ENCODE data around the gene GABPB2.
"Not testable (repeated sequence)": the region's sequence is repeated elsewhere in the genome, so short reads cannot be mapped to it uniquely, and the experiment has no call there.

The GABPB2 gene

DNA sequence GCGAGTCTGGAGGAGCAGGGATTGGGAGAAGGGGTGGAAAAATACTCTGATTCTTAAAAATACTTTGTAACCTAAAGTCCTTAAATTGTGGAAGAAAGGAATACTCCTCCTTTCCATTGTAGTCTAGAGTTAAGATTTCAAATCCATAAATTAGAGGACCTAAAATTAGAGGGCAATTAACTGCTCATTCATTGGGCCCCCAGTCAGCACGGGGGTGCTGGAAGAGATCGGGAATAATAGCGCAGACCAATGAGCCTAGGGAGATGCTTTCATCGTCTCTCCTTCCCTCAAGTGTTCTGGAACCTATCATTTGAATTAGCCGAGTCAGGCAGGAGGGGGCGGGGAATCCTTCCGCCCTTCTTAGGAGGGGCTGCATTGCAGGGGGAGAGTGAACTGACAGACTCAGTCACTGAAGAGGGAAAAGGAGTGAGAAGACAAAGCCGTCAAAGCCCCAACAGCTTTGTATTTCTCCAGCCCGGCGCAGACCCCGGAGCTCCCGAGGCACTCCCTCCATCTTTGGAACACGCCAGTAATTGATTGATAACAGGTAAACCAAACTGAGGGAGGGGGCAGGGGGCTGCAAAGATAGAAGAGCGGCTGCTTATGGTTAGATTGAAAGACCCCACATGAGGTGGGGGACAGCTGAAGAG is 10.4 kb upstream of the GABPB2 start, which contains the start of gene MLLT11:
Gene MLLT11, plus strand, starts transcription at position 391 of the 650 bp plus-strand sequence. CDS start 6,828 bp downstream, outside the sequence.
- DNase-seq (ENCODE audit: low read depth in 2 of 3, low spot score in 1 of 3) = no peak

- DNase-seq (ENCODE audit: low read depth in 2 of 3, low spot score in 1 of 3) = no peak
Observed at GRCh38 chr1:151060657-151061421, 9.7 kb upstream of the GABPB2 start.

DNA sequence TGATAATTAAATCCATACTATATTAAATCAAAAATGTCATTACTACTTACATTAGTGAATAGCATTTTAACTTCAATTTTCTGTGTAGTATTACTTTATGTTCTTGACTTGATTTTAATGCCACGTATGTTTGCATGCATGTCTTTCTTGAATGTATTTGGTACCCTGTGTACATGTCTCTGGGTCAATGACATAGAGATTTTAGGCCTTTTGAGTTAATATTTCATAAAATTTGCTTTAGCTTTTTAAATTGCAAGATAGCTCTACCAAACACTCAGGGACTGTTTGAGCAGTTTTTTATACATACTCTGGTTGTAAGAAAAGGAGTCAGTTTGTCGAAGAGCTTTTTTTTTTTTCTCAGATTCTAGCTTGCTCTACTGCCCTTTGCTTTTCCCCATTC is 8.9 kb upstream of the GABPB2 start:
- no peak for DNase-seq (ENCODE audit: low read depth in 2 of 3, low spot score in 1 of 3)

DNA sequence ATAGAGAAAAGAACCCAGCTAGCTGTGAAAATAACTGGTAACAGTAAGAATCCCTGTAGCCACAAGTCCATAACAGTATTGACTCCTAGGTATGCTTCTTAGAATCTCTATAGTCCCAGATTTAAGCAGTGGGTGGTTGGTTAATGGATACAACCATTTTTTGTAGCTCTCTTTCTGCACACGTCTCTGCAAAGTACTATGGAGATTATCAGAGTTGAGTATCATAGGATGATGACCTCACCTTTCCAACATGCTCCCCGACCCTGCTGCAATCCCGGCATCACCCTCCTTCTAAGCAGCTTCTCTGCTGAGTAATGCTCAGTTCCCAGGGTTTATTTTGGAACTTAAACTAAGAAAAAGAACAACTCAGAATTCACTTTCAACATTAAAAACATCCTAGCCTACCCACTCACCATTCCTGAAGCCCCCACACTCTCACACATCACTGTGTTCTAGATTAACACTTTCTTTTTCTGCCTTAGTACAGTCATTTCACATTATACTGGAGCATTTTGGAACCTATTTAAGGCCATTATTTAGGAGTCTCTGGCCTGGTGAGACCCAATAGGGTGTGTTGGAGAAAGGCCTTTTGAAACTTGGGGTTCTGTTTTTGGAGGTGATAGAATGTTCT is 7.7 kb upstream of the GABPB2 start:
- no peak for DNase-seq (ENCODE audit: low read depth in 2 of 3, low spot score in 1 of 3)

DNA sequence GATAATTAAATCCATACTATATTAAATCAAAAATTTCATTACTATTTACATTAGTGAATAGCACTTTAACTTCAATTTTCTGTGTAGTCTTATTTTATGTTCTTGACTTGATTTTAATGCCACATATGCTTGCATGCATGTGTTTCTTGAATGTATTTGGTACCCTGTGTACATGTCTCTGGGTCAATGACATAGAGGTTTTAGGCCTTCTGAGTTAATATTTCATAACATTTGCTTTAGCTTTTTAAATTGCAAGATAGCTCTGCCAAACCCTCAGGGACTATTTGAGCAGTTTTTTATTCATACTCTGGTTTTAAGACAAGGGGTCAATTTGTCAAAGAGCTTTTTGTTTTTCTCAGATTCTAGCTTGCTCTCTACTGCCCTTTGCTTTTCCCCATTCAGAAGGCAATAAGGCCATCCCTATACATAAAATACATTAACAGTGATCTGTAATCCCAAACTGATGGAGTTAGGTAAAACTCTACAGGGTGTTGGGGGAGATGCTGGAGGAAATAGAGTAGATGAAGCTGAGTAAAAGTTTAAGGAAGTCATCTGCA is 5.4 kb upstream of the GABPB2 start:
- no peak for DNase-seq (ENCODE audit: low read depth in 2 of 3, low spot score in 1 of 3)

- DNase-seq (ENCODE audit: low read depth in 2 of 3, low spot score in 1 of 3) = no peak
Observed at GRCh38 chr1:151067185-151067584, 3.4 kb upstream of the GABPB2 start.

DNA sequence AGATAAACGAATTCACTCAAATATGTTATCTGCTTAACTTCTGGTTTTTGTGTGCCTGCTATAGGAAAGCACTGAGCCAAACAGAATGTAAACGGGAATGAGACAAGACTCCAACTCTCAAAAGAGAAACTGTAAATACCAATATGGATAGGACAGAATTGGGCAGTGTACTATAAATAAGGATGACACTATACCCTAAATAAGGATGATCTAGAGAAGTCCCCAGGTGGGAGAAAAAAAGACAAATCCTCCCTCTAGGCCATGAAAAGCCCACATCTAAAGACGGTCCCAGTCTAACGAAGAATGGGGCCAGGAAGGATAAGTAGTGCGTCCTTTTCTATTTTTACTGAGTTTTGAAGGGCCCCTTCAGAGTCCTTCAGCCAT is 1.5 kb upstream of the GABPB2 start:
- DNase-seq (ENCODE audit: low read depth in 2 of 3, low spot score in 1 of 3) = no peak

DNA sequence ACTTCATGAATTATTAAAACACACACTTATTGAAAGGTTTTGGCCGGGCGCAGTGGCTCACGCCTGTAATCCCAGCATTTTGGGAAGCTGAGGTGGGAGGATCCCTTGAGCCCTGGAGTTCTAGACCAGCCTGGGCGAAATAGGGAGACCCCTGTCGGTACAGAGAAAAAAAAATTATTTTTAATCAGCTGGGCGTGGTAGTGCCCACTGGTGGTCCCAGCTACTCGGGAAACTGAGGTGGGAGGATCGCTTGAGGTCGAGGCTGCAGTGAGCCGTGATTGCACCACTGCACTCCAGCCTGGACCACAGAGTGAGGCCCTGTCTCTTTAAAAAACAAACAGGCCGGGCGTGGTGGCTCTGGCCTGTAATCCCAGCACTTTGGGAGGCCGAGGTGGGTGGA is 1.7 kb downstream of the GABPB2 start:
- no peak for DNase-seq (ENCODE audit: low read depth in 2 of 3, low spot score in 1 of 3)

- DNase-seq (ENCODE audit: low read depth in 2 of 3, low spot score in 1 of 3) = no peak
Observed at GRCh38 chr1:151085953-151086559, 15.5 kb downstream of the GABPB2 start.

- not testable (repeated sequence) for DNase-seq (ENCODE audit: low read depth in 2 of 3, low spot score in 1 of 3)
Observed at GRCh38 chr1:151097426-151097825, 26.9 kb downstream of the GABPB2 start.

DNA sequence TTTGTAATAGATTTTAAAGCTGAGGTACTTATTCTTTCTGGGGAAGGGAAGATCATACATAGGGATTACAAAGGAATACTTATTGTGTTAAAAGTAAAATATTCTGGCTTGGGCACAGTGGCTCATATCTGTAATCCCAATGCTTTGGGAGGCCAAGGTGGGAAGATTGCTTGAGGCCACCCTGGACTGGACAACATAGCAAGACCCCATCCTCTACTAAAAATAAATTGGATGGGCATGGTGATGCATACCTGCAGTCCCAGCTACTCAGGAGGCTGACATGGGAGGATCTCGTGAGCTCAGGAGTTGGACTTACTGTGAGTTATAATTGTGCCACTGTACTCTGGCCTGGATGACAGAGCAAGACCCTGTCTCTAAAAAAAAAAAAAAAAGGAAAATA is 27.6 kb downstream of the GABPB2 start:
- no peak for DNase-seq (ENCODE audit: low read depth in 2 of 3, low spot score in 1 of 3)

DNA sequence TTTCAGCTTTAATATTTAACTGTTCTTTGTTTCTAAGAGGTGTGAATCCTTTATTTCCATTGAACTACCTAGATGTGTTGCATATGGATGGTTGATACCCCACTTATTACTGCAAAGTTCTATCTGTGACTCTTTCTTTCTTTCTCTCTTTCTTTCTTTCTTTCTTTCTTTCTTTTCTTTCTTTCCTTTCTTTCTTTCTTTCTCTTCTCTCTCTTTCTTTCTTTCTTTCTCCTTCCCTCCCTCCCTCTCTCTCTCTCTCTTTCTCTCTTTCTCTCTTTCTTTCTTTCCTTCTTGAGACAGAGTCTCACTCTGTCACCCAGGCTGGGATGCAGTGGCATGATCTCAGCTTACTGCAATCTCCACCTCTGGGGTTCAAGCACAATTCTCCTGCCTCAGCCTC is 34.1 kb downstream of the GABPB2 start:
- DNase-seq (ENCODE audit: low read depth in 2 of 3, low spot score in 1 of 3) = no peak

DNA sequence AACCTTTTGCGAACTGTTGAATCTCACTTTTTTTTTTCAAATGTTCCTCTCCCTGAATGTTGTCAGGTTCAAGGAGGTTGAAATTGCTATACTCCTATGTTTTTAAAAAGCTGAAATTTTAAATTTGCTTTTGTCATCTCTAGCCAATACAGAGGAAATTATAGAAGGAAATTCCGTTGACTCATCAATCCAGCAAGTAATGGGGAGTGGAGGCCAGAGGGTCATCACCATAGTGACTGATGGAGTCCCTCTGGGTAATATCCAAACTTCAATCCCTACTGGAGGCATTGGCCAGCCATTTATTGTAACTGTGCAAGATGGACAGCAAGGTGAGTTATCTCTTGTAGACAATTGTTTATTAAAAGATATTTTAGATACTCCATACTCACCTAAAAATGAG is 36.3 kb downstream of the GABPB2 start:
- DNase-seq (ENCODE audit: low read depth in 2 of 3, low spot score in 1 of 3) = no peak

DNA sequence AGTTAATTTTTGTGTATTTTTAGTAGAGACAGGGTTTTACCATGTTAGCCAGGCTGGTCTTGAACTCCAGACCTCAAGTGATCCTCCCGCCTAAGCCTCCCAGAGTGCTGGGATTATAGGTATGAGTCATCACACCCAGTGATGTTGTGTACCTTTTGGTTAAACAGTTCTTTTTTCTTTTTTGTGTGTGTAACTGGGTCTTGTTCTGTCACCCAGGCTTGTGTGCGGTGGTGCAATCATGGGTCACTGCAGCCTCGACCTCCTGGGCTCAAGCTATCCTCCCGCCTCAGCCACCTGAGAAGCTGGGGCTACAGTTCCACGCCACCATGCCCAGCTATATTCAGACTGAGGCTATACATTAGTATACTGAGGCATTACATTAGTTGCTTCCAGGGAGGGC is 37.8 kb downstream of the GABPB2 start:
- DNase-seq (ENCODE audit: low read depth in 2 of 3, low spot score in 1 of 3) = no peak

- DNase-seq (ENCODE audit: low read depth in 2 of 3, low spot score in 1 of 3) = no peak
Observed at GRCh38 chr1:151113877-151114276, 43.3 kb downstream of the GABPB2 start.

DNA sequence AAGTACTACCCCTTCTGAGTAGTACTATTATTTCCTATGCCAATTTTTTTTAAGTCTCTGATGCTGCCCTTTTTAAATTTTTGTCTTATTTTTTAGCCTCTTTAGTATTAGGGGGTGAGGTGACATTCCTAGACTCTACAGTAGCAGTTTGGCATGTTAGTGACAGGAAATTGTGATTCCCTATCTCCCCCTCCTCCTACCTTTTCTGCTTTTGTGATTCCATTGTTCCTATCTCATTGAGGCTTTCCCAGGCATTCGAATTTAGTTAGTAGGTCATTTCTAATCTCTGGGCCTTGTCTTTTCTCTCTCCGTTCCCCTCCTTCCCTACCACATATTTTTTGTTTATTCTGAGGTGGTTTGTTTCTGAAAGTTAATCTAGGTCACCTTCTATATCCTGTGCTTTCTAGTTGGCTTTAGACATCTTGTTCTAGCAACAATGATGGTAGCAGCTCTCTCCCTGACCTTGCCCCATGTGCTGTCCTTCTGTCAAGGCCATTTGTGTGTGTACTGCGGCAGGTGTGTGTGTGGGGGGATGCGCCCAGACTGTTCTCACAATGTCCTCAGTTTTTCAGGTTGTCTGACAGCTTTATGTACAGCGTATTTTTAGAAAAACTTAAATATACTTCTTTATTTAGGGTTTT is 54.3 kb downstream of the GABPB2 start:
- DNase-seq (ENCODE audit: low read depth in 2 of 3, low spot score in 1 of 3) = no peak

- DNase-seq (ENCODE audit: low read depth in 2 of 3, low spot score in 1 of 3) = no peak
Observed at GRCh38 chr1:151128800-151129199, 58.2 kb downstream of the GABPB2 start.

DNA sequence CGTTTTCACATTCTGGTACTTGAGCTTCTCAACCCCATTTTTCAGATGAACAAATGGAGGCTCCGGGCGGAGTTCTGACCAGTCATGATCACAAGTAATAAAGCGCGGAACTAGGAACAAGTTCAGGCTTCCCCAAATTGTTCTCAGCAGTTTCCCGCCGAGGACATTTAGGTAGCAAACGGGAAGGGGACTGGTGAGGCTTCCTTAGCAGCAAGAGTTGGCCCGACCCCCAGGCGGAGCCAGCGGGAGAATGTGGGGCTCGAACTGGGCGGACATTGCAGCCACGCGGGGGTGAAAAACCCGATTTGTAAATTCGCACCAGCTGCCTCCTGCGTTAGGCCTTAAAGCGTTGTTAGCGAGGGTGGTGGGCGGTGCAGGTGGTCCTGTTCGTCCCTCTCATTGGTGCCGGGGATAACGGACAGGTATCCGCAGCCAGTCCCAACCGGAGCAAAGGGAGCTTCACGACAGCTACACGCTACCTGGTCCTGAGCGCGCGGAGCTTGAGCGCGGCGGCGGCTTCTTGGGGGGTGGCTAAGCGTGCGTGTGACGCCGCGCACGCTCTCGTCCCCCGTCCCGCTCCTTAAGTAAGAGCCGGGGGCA is 60.5 kb downstream of the GABPB2 start:
- peak; percentile 79 to 81 (median 79) for DNase-seq (ENCODE audit: low read depth in 2 of 3, low spot score in 1 of 3)

- no peak for DNase-seq (ENCODE audit: low read depth in 2 of 3, low spot score in 1 of 3)
Observed at GRCh38 chr1:151131701-151132334, 61.3 kb downstream of the GABPB2 start.

- no peak for DNase-seq (ENCODE audit: low read depth in 2 of 3, low spot score in 1 of 3)
Observed at GRCh38 chr1:151132335-151133017, 61.9 kb downstream of the GABPB2 start.
